ENCODE data around the gene CPT1C.

GRCh38 chr19:49641688-49642491 lies 49.0 kb upstream of the CPT1C start, which contains the start of gene SCAF1:
- TF ChIP-seq, protein P1, sequence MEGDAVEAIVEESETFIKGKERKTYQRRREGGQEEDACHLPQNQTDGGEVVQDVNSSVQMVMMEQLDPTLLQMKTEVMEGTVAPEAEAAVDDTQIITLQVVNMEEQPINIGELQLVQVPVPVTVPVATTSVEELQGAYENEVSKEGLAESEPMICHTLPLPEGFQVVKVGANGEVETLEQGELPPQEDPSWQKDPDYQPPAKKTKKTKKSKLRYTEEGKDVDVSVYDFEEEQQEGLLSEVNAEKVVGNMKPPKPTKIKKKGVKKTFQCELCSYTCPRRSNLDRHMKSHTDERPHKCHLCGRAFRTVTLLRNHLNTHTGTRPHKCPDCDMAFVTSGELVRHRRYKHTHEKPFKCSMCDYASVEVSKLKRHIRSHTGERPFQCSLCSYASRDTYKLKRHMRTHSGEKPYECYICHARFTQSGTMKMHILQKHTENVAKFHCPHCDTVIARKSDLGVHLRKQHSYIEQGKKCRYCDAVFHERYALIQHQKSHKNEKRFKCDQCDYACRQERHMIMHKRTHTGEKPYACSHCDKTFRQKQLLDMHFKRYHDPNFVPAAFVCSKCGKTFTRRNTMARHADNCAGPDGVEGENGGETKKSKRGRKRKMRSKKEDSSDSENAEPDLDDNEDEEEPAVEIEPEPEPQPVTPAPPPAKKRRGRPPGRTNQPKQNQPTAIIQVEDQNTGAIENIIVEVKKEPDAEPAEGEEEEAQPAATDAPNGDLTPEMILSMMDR (IDR thresholded peaks at IDR 0.05), result no peak
- TF ChIP-seq ZFX (IDR thresholded peaks at IDR 0.05; ENCODE audit: borderline replicate concordance), result no peak
